H9 (cell line): ENCODE data around the gene MAN2C1. TPM values are rescaled to one million over a fixed set of nuclear protein-coding genes. Genes with fewer than 3 reads are reported as not detected.

Experiments
- DNase-seq: peaks from one replicate; pipeline ENCODE4 v3.0.0-alpha.2; 2017
- H2AFZ ChIP-seq: one replicate; pipeline ENCODE4 v1.6.1; 2013; ENCODE audit warnings: mild to moderate bottlenecking, low read length, control low read depth, moderate library complexity
- H2AK5ac ChIP-seq: 2 replicates; pipeline ENCODE4 v1.6.1; 2013; ENCODE audit warnings: low read length, control low read depth, mixed read lengths; ENCODE audit not compliant: insufficient read length
- H2BK120ac ChIP-seq: one replicate; pipeline ENCODE4 v1.6.1; 2013; ENCODE audit warnings: low read depth, mild to moderate bottlenecking, low read length, control low read depth, inconsistent platforms; ENCODE audit not compliant: poor library complexity, severe bottlenecking
- H2BK12ac ChIP-seq: 2 replicates; pipeline ENCODE4 v1.6.1; 2013; ENCODE audit warnings: low read length, control low read depth, mixed read lengths, low read depth; ENCODE audit not compliant: insufficient read length
- H2BK15ac ChIP-seq: 2 replicates; pipeline ENCODE4 v1.6.1; 2013; ENCODE audit warnings: low read depth, low read length, control low read depth
- H2BK20ac ChIP-seq: one replicate; pipeline ENCODE4 v1.6.1; 2013; ENCODE audit warnings: low read depth, mild to moderate bottlenecking, low read length, control low read depth, inconsistent platforms; ENCODE audit not compliant: poor library complexity, severe bottlenecking
- H2BK5ac ChIP-seq: 2 replicates; pipeline ENCODE4 v1.6.1; 2013; ENCODE audit warnings: low read length, control low read depth, mixed read lengths; ENCODE audit not compliant: insufficient read length
- H3K14ac ChIP-seq: 2 replicates; pipeline ENCODE4 v1.6.1; 2013; ENCODE audit warnings: low read length, control low read depth; ENCODE audit not compliant: insufficient read depth
- H3K18ac ChIP-seq: 2 replicates; pipeline ENCODE4 v1.6.1; 2013; ENCODE audit warnings: low read depth, mild to moderate bottlenecking, mixed read lengths, low read length, control low read depth; ENCODE audit not compliant: insufficient read length
- H3K23ac ChIP-seq: 2 replicates; pipeline ENCODE4 v1.6.1; 2013; ENCODE audit warnings: low read length, control low read depth, mixed read lengths, low read depth; ENCODE audit not compliant: insufficient read length
- H3K23me2 ChIP-seq: 2 replicates; pipeline ENCODE4 v1.6.1; 2013; ENCODE audit warnings: low read depth, mild to moderate bottlenecking, mixed read lengths, low read length, control low read depth; ENCODE audit not compliant: insufficient read length, poor library complexity, severe bottlenecking
- H3K27ac ChIP-seq: 2 replicates; pipeline ENCODE4 v1.5.1; 2013; ENCODE audit warnings: low read length, control low read depth, mixed read lengths, low read depth; ENCODE audit not compliant: insufficient read length
- H3K27me3 ChIP-seq: 2 replicates; pipeline ENCODE4 v1.6.1; 2013; ENCODE audit warnings: low read length, control low read depth, inconsistent platforms; ENCODE audit not compliant: insufficient read depth
- H3K4ac ChIP-seq: 2 replicates; pipeline ENCODE4 v1.6.1; 2013; ENCODE audit warnings: low read depth, mild to moderate bottlenecking, control low read depth, inconsistent platforms, low read length, moderate library complexity
- H3K4me1 ChIP-seq: 2 replicates; pipeline ENCODE4 v1.6.1; 2013; ENCODE audit warnings: low read length, control low read depth, inconsistent platforms; ENCODE audit not compliant: insufficient read depth
- H3K4me2 ChIP-seq: 2 replicates; pipeline ENCODE4 v1.6.1; 2013; ENCODE audit warnings: low read length, control low read depth, mixed read lengths; ENCODE audit not compliant: insufficient read length, insufficient read depth
- H3K56ac ChIP-seq: 2 replicates; pipeline ENCODE4 v1.6.1; 2013; ENCODE audit warnings: low read depth, mild to moderate bottlenecking, mixed read lengths, low read length, control low read depth; ENCODE audit not compliant: insufficient read length
- H3K79me1 ChIP-seq: 2 replicates; pipeline ENCODE4 v1.6.1; 2013; ENCODE audit warnings: low read depth, mild to moderate bottlenecking, moderate library complexity, low read length, control low read depth, inconsistent platforms; ENCODE audit not compliant: insufficient read depth, poor library complexity, severe bottlenecking
- H3K79me2 ChIP-seq: 2 replicates; pipeline ENCODE4 v1.6.1; 2013; ENCODE audit warnings: low read length, control low read depth, inconsistent platforms; ENCODE audit not compliant: insufficient read depth
- H3K9ac ChIP-seq: 2 replicates; pipeline ENCODE4 v1.6.1; 2013; ENCODE audit warnings: low read length, control low read depth, mixed read lengths; ENCODE audit not compliant: insufficient read length; ENCODE audit errors: extremely low read depth
- H3K9me3 ChIP-seq: one replicate; pipeline ENCODE4 v1.6.1; 2013; ENCODE audit warnings: low read depth, low read length, inconsistent platforms; ENCODE audit not compliant: control insufficient read depth
- H3T11ph ChIP-seq: one replicate; pipeline ENCODE4 v1.6.1; 2013; ENCODE audit warnings: mild to moderate bottlenecking, low read length, control low read depth, inconsistent platforms
- H4K20me1 ChIP-seq: one replicate; pipeline ENCODE4 v1.6.1; 2013; ENCODE audit not compliant: control insufficient read depth, insufficient read length, insufficient read depth
- H4K5ac ChIP-seq: 2 replicates; pipeline ENCODE4 v1.6.1; 2013; ENCODE audit warnings: low read depth, mild to moderate bottlenecking, mixed read lengths, low read length, control low read depth; ENCODE audit not compliant: insufficient read length
- H4K8ac ChIP-seq: replicated peaks from 2 replicates; pipeline ENCODE4 v1.6.1; 2013; ENCODE audit warnings: low read length, control low read depth, mixed read lengths, low read depth; ENCODE audit not compliant: insufficient read length
- H4K91ac ChIP-seq: 2 replicates; pipeline ENCODE4 v1.6.1; 2013; ENCODE audit warnings: low read depth, mild to moderate bottlenecking, moderate library complexity, mixed read lengths, low read length, control low read depth; ENCODE audit not compliant: insufficient read length
- H3K27ac Mint-ChIP-seq, 3 experiments: 2 replicates in 2 of 3; 3 replicates in 1 of 3; pipeline ENCODE4 v1.8.0; 2020 to 2021; ENCODE audit warnings: mixed read lengths in 3 of 3, mild to moderate bottlenecking in 1 of 3, moderate library complexity in 1 of 3
- H3K27me3 Mint-ChIP-seq: 2 replicates; pipeline ENCODE4 v1.8.0; 2021; ENCODE audit warnings: low read depth, mild to moderate bottlenecking, moderate library complexity, mixed read lengths
- H3K36me3 Mint-ChIP-seq, 3 experiments: 2 replicates in 2 of 3; 3 replicates in 1 of 3; pipeline ENCODE4 v1.8.0; 2020 to 2021; ENCODE audit warnings: low read depth in 3 of 3, mixed read lengths in 3 of 3; ENCODE audit not compliant: insufficient read depth in 1 of 3
- H3K4me1 Mint-ChIP-seq, 2 experiments: 2 replicates each; pipeline ENCODE4 v1.8.0; 2020; ENCODE audit warnings: mixed read lengths in 2 of 2
- H3K4me3 Mint-ChIP-seq, 2 experiments: 2 replicates in 1 of 2; 3 replicates in 1 of 2; pipeline ENCODE4 v1.8.0; 2020 to 2021; ENCODE audit warnings: mild to moderate bottlenecking in 2 of 2, mixed read lengths in 2 of 2, moderate library complexity in 1 of 2
- H3K9me3 Mint-ChIP-seq, 2 experiments: 2 replicates in 1 of 2; 3 replicates in 1 of 2; pipeline ENCODE4 v1.8.0; 2020; ENCODE audit warnings: mild to moderate bottlenecking in 2 of 2, mixed read lengths in 2 of 2, moderate library complexity in 1 of 2
- WGBS: extraction: QIAGEN DNeasy Blood & Tissue Kit; methylation state at CpG from one replicate; pipeline ENCODE4 v1.1.7; 2013; ENCODE audit warnings: missing lambda C conversion rate, low lambda C conversion rate, mixed read lengths; ENCODE audit not compliant: insufficient read length; ENCODE audit errors: extremely low coverage; 5-methylcytosine and 5-hydroxymethylcytosine counted together
- total RNA-seq: library from RNA; stranded (reverse); gene quantifications from 2 replicates; pipeline ENCODE4 v1.2.1, GENCODE V29; 2021
- TF ChIP-seq, protein P1 (sequence below): fragments of 200-600 bp; sonication (generic); conservative IDR thresholded peaks from 3 replicates; pipeline ENCODE4 v1.8.0; 2021; ENCODE audit warnings: antibody characterized with exemption, mild to moderate bottlenecking

The MAN2C1 gene
- total RNA-seq, 1 experiment from 2014 or later = 112 TPM

DNA sequence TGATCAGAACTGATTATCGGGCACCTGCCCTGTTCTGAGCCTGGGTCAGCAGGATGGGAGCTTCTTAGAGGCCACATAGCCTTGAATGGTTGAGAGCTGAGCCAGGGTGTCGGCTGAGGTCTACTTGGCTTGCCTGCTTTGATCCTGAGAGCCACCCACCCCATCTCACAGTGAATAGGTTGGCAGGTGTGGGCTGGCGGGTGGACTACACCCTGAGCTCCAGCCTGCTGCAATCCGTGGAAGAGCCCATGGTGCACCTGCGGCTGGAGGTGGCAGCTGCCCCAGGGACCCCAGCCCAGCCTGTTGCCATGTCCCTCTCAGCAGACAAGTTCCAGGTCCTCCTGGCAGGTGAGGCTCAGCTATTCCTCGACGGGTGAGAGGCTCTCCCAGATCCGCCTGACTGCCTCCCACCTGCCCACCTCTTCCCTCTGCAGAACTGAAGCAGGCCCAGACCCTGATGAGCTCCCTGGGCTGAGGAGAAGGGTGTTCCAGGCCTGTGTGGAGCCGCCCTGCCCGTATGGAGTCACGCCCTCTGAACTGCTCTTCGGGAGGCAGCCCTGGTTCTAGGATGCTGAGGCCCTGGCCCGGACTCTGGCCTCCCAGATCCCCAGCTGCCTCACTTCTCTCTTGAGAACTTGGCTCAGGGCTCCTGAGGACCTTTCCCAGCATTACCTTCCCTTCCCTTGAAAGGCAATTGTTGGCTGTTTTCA lies 28.7 kb downstream of the MAN2C1 start:
- no peak overlapping the region for H4K8ac ChIP-seq
- no peak overlapping the region for H3K56ac ChIP-seq
- H3K23ac ChIP-seq = no peak overlapping the region
- no peak overlapping the region for H3K27ac ChIP-seq
- Mint-ChIP-seq H3K27me3 (no peaks in the 10 kb centered on the region), H3K4me1 (peaks cover 12 to 14% of the 10 kb centered on the region in 2 experiments), H3K27ac (0 out of 7 replicates have a peak overlapping the region, but pooled peaks of 1 of the 3 experiments have one; percentile 15), H3K36me3 (peaks cover 6 to 22% (median 18%) of the 10 kb centered on the region in 3 experiments; a peak in 6 of 7 replicates), H3K9me3 (no peaks in the 10 kb centered on the region), H3K4me3 (no peak overlapping the region)
- TF ChIP-seq, protein P1, sequence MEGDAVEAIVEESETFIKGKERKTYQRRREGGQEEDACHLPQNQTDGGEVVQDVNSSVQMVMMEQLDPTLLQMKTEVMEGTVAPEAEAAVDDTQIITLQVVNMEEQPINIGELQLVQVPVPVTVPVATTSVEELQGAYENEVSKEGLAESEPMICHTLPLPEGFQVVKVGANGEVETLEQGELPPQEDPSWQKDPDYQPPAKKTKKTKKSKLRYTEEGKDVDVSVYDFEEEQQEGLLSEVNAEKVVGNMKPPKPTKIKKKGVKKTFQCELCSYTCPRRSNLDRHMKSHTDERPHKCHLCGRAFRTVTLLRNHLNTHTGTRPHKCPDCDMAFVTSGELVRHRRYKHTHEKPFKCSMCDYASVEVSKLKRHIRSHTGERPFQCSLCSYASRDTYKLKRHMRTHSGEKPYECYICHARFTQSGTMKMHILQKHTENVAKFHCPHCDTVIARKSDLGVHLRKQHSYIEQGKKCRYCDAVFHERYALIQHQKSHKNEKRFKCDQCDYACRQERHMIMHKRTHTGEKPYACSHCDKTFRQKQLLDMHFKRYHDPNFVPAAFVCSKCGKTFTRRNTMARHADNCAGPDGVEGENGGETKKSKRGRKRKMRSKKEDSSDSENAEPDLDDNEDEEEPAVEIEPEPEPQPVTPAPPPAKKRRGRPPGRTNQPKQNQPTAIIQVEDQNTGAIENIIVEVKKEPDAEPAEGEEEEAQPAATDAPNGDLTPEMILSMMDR = no peak
- H4K91ac ChIP-seq = no peak overlapping the region
- H3K14ac ChIP-seq = no peak overlapping the region
- no peak for DNase-seq
- no peaks in the 10 kb centered on the region for H4K20me1 ChIP-seq
- H2BK15ac ChIP-seq = no peak overlapping the region
- H4K5ac ChIP-seq = no peak overlapping the region
- H3K9ac ChIP-seq = no peak overlapping the region
- no peak overlapping the region for H2BK5ac ChIP-seq
- no peak overlapping the region for H3K18ac ChIP-seq
- peaks cover 8% of the 10 kb centered on the region for H3K23me2 ChIP-seq
- no peaks in the 10 kb centered on the region for H3K9me3 ChIP-seq
- no CpG with 5 or more reads among the region's 13 CpGs for WGBS
- no peak overlapping the region for H3K4me2 ChIP-seq
- no peak overlapping the region for H2BK120ac ChIP-seq
- H3K79me2 ChIP-seq = peaks cover 1% of the 10 kb centered on the region; the same call in 1 of the 2 replicates
- H3K27me3 ChIP-seq = no peaks in the 10 kb centered on the region
- peaks cover 5% of the 10 kb centered on the region for H3K79me1 ChIP-seq
- no peak overlapping the region for H2BK12ac ChIP-seq
- no peak overlapping the region for H2AFZ ChIP-seq
- no peak overlapping the region for H3T11ph ChIP-seq
- no peak overlapping the region for H2BK20ac ChIP-seq
- H3K4me1 ChIP-seq = no peaks in the 10 kb centered on the region
- no peak overlapping the region for H2AK5ac ChIP-seq
- no peak overlapping the region for H3K4ac ChIP-seq
